PFSK-1 (cell line): ENCODE measurements around the gene SH3BGRL2.

Source experiments
- FOXP2 ChIP-seq: optimal IDR thresholded peaks from 2 replicates; pipeline ENCODE3; 2011; ENCODE audit warnings: borderline replicate concordance, control low read depth, inconsistent platforms; ENCODE audit not compliant: insufficient read depth; ENCODE audit errors: extremely low read length, extremely low read depth
- POLR2AphosphoS5 ChIP-seq: IDR thresholded peaks from 2 replicates; pipeline ENCODE4 v1.6.1; 2012; ENCODE audit warnings: low read depth, mild to moderate bottlenecking, control low read depth, low read length, moderate library complexity
- SIN3A ChIP-seq: IDR thresholded peaks from 2 replicates; pipeline ENCODE4 v1.6.1; 2012; ENCODE audit warnings: mild to moderate bottlenecking, low read length, moderate library complexity, borderline replicate concordance; ENCODE audit not compliant: insufficient read depth

GRCh38 chr6:79632580-79632979 lies 1.5 kb downstream of the SH3BGRL2 start:
- TF ChIP-seq SIN3A (no peak), POLR2AphosphoS5 (no peak), FOXP2 (no peak)
